Chondrocyte (in vitro differentiated cells): Measurements from ENCODE around the gene KCTD16. TPM values are rescaled to one million over a fixed set of nuclear protein-coding genes. Genes with fewer than 3 reads are reported as not detected.

Experiments
- DNase-seq: peaks from one replicate; pipeline ENCODE4 v3.0.0; 2021; ENCODE audit warnings: mixed read lengths, low spot score
- H3K27ac Mint-ChIP-seq: one replicate; pipeline ENCODE4 v1.8.0; 2021; ENCODE audit warnings: mild to moderate bottlenecking, moderate library complexity, mixed read lengths; ENCODE audit not compliant: unreplicated experiment
- H3K27me3 Mint-ChIP-seq: 2 replicates; pipeline ENCODE4 v1.8.0; 2021; ENCODE audit warnings: low read depth, mixed read lengths
- H3K36me3 Mint-ChIP-seq: 2 replicates; pipeline ENCODE4 v1.8.0; 2021; ENCODE audit warnings: low read depth, mixed read lengths
- H3K4me1 Mint-ChIP-seq: 2 replicates; pipeline ENCODE4 v1.8.0; 2021; ENCODE audit warnings: low read depth, mild to moderate bottlenecking, mixed read lengths
- H3K4me3 Mint-ChIP-seq: one replicate; pipeline ENCODE4 v1.8.0; 2021; ENCODE audit warnings: mild to moderate bottlenecking, moderate library complexity, mixed read lengths; ENCODE audit not compliant: unreplicated experiment
- H3K9me3 Mint-ChIP-seq: 2 replicates; pipeline ENCODE4 v1.8.0; 2021; ENCODE audit warnings: low read depth, mixed read lengths
- total RNA-seq: library from RNA; stranded (reverse); gene quantifications from 3 replicates; pipeline ENCODE4 v1.2.1, GENCODE V29; 2021
- TF ChIP-seq, protein P1 (sequence below): fragments of 200-600 bp; sonication (generic); IDR thresholded peaks from 2 replicates; pipeline ENCODE4 v1.5.0; 2021; ENCODE audit warnings: antibody characterized with exemption, mild to moderate bottlenecking, moderate library complexity

KCTD16 gene
- total RNA-seq, 1 donor from 2014 or later: 1.5 TPM

- no peak overlapping the region for H3K27ac Mint-ChIP-seq
- H3K4me1 Mint-ChIP-seq: no peaks in the 10 kb centered on the region
- no peak for DNase-seq
- no peaks in the 10 kb centered on the region for H3K9me3 Mint-ChIP-seq
- H3K36me3 Mint-ChIP-seq: no peaks in the 10 kb centered on the region
- TF ChIP-seq, protein P1, sequence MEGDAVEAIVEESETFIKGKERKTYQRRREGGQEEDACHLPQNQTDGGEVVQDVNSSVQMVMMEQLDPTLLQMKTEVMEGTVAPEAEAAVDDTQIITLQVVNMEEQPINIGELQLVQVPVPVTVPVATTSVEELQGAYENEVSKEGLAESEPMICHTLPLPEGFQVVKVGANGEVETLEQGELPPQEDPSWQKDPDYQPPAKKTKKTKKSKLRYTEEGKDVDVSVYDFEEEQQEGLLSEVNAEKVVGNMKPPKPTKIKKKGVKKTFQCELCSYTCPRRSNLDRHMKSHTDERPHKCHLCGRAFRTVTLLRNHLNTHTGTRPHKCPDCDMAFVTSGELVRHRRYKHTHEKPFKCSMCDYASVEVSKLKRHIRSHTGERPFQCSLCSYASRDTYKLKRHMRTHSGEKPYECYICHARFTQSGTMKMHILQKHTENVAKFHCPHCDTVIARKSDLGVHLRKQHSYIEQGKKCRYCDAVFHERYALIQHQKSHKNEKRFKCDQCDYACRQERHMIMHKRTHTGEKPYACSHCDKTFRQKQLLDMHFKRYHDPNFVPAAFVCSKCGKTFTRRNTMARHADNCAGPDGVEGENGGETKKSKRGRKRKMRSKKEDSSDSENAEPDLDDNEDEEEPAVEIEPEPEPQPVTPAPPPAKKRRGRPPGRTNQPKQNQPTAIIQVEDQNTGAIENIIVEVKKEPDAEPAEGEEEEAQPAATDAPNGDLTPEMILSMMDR: no peak
- no peak overlapping the region for H3K4me3 Mint-ChIP-seq
- H3K27me3 Mint-ChIP-seq: no peaks in the 10 kb centered on the region
Observed at GRCh38 chr5:144391044-144391443, 220.4 kb downstream of the KCTD16 start.

- TF ChIP-seq, protein P1: no peak
- no peak for DNase-seq
Observed at GRCh38 chr5:144393641-144394435, 223.2 kb downstream of the KCTD16 start.

DNA sequence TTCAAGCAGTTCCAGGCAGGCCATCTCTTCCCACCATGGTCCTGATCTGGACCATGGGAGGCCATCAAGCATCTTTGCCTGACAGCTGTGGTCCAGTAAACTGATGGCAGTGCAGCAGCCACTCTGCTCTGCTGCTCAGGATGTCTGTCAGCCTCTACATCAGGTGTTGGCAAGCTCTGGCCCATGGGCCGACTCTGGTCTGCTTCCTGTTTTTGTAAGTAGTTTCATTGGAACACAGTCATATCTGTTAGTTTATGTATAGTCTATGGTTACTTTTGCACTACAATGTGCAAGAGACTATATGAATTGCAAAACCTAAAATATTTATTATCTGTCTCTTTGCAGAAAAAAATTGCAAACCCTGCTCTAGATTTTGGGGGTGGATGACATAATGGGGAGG, 225.0 kb downstream of the KCTD16 start:
- no peak for DNase-seq
- H3K4me1 Mint-ChIP-seq: no peaks in the 10 kb centered on the region
- no peaks in the 10 kb centered on the region for H3K9me3 Mint-ChIP-seq
- no peaks in the 10 kb centered on the region for H3K36me3 Mint-ChIP-seq
- H3K27me3 Mint-ChIP-seq: no peaks in the 10 kb centered on the region
- no peak overlapping the region for H3K27ac Mint-ChIP-seq
- H3K4me3 Mint-ChIP-seq: no peak overlapping the region
- TF ChIP-seq, protein P1: no peak

More at GRCh38 chr5:144393641-144394435, 223.2 kb downstream of the KCTD16 start:
- Mint-ChIP-seq H3K9me3 (no peaks in the 10 kb centered on the region), H3K36me3 (no peaks in the 10 kb centered on the region), H3K27me3 (no peaks in the 10 kb centered on the region), H3K27ac (no peak overlapping the region), H3K4me1 (no peaks in the 10 kb centered on the region), H3K4me3 (no peak overlapping the region)

GRCh38 chr5:144403058-144403457, 232.4 kb downstream of the KCTD16 start:
- no peaks in the 10 kb centered on the region for H3K4me1 Mint-ChIP-seq

DNA sequence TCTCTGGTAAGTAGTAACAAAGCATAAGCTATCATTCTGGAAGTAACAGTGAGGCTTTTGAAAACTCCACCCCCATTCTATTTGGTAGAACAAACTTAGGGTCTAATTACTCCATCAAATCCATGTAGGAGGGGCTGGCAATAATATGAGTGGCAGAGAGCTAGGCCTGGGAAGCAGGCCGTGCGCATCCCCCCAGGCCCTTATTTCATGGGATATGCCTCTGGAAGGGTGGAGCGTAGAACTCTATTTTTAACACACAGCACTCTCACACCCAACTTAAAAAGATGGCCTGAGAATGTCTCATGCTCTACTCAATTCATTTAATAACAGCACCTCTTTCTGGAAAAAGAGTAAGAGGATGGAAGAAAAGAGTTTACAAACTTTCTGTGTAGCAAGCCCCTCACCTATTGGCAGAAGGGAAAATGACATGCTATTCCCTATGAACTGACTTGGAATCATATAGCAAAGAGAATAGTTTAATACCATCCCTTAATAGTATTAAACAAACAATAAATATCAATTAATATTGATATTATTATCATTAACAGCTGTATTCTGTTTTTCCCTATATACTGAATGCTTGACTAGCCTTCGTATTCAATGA, 233.2 kb downstream of the KCTD16 start:
- no peak for DNase-seq
- Mint-ChIP-seq H3K27me3 (no peaks in the 10 kb centered on the region), H3K36me3 (no peaks in the 10 kb centered on the region), H3K4me1 (no peaks in the 10 kb centered on the region), H3K27ac (no peak overlapping the region), H3K4me3 (no peak overlapping the region), H3K9me3 (no peaks in the 10 kb centered on the region)
- TF ChIP-seq, protein P1: no peak

More at GRCh38 chr5:144403058-144403457, 232.4 kb downstream of the KCTD16 start:
- Mint-ChIP-seq H3K9me3 (no peaks in the 10 kb centered on the region), H3K4me3 (no peak overlapping the region), H3K27ac (no peak overlapping the region), H3K36me3 (no peaks in the 10 kb centered on the region), H3K27me3 (no peaks in the 10 kb centered on the region)
- no peak for DNase-seq
- TF ChIP-seq, protein P1: no peak
